NCI-H1436 (cell line): Measurements from ENCODE around the gene SLC47A2.
A peak's percentile ranks its signal among the peaks of the same experiment; 100 is the strongest.
"Not testable (repeated sequence)": the region's sequence is repeated elsewhere in the genome, so short reads cannot be mapped to it uniquely, and the experiment has no call there.

Experiments used
- DNase-seq: peaks from one replicate; lab custom pipeline; 2025; lab: John Stamatoyannopoulos, UW

SLC47A2 gene

GRCh38 chr17:19716108-19717030, at the start of gene SLC47A2:
Gene SLC47A2, minus strand, starts transcription at chr17:19716584. Its CDS starts 29 bp downstream, at chr17:19716555.
- DNase-seq, result no peak

- DNase-seq, result no peak
These were observed 49.6 kb upstream of the SLC47A2 start for GRCh38 chr17:19766016-19766415.

- not testable (repeated sequence) for DNase-seq
These were observed 47.6 kb upstream of the SLC47A2 start for GRCh38 chr17:19763991-19764390.

GRCh38 chr17:19763416-19763815, 47.0 kb upstream of the SLC47A2 start:
- no peak for DNase-seq

- DNase-seq, result peak; percentile 80
These were observed 46.2 kb upstream of the SLC47A2 start for GRCh38 chr17:19762515-19762961.

- no peak for DNase-seq
These were observed 44.4 kb upstream of the SLC47A2 start for GRCh38 chr17:19760746-19761145.

GRCh38 chr17:19759568-19760549, 43.5 kb upstream of the SLC47A2 start:
- DNase-seq, result no peak

GRCh38 chr17:19757536-19758180, 41.3 kb upstream of the SLC47A2 start:
- DNase-seq, result no peak

- DNase-seq, result no peak
These were observed 40.2 kb upstream of the SLC47A2 start for GRCh38 chr17:19756546-19756945.

GRCh38 chr17:19755821-19756510, 39.6 kb upstream of the SLC47A2 start:
- no peak for DNase-seq

- no peak for DNase-seq
These were observed 39.0 kb upstream of the SLC47A2 start for GRCh38 chr17:19755392-19755791.

- peak; percentile 29 for DNase-seq
These were observed 37.5 kb upstream of the SLC47A2 start for GRCh38 chr17:19753661-19754463.

GRCh38 chr17:19753051-19753509, 36.7 kb upstream of the SLC47A2 start:
- no peak for DNase-seq

- no peak for DNase-seq
These were observed 36.0 kb upstream of the SLC47A2 start for GRCh38 chr17:19752216-19753050.

- no peak for DNase-seq
These were observed 34.5 kb upstream of the SLC47A2 start for GRCh38 chr17:19750835-19751234.

GRCh38 chr17:19750020-19750572, 33.7 kb upstream of the SLC47A2 start:
- no peak for DNase-seq

GRCh38 chr17:19748807-19749193, 32.4 kb upstream of the SLC47A2 start:
- no peak for DNase-seq

GRCh38 chr17:19747829-19748806, 31.7 kb upstream of the SLC47A2 start, which contains the start of gene ALDH3A1:
Gene ALDH3A1, minus strand, starts transcription at chr17:19748298. Its CDS starts 3,169 bp downstream, at chr17:19745129.
- DNase-seq, result no peak
